Loucy (cell line): ENCODE measurements around the gene EEFSEC.

Experiments used
- EZH2phosphoT487 ChIP-seq: fragments of 200-600 bp; IDR thresholded peaks from 2 replicates; pipeline ENCODE4 v1.6.1; 2018; ENCODE audit warnings: antibody characterized with exemption, mild to moderate bottlenecking, moderate library complexity, borderline replicate concordance
- TF ChIP-seq, protein P1 (sequence below): fragments of 200-600 bp; sonication (generic); conservative IDR thresholded peaks from 2 replicates; pipeline ENCODE4 v1.5.1; 2014; ENCODE audit warnings: mild to moderate bottlenecking, antibody characterized with exemption, low read length

- TF ChIP-seq, protein P1, sequence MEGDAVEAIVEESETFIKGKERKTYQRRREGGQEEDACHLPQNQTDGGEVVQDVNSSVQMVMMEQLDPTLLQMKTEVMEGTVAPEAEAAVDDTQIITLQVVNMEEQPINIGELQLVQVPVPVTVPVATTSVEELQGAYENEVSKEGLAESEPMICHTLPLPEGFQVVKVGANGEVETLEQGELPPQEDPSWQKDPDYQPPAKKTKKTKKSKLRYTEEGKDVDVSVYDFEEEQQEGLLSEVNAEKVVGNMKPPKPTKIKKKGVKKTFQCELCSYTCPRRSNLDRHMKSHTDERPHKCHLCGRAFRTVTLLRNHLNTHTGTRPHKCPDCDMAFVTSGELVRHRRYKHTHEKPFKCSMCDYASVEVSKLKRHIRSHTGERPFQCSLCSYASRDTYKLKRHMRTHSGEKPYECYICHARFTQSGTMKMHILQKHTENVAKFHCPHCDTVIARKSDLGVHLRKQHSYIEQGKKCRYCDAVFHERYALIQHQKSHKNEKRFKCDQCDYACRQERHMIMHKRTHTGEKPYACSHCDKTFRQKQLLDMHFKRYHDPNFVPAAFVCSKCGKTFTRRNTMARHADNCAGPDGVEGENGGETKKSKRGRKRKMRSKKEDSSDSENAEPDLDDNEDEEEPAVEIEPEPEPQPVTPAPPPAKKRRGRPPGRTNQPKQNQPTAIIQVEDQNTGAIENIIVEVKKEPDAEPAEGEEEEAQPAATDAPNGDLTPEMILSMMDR = no peak
- no peak for TF ChIP-seq EZH2phosphoT487
These were observed 102.8 kb downstream of the EEFSEC start for GRCh38 chr3:128256131-128256530.
